T-helper 22 cell (primary cell): ENCODE results near the gene TTYH3.
"Not testable (repeated sequence)": the region's sequence is repeated elsewhere in the genome, so short reads cannot be mapped to it uniquely, and the experiment has no call there.

Experiments used
- DNase-seq: peaks from one replicate; pipeline ENCODE4 v3.0.0-alpha.2; 2020; ENCODE audit warnings: low read depth

TTYH3 gene

GRCh38 chr7:2602406-2603043 is 29.3 kb upstream of the TTYH3 start:
- DNase-seq, result no peak

- DNase-seq, result no peak
Measured at GRCh38 chr7:2603044-2603965, 28.5 kb upstream of the TTYH3 start.

GRCh38 chr7:2604608-2605174 is 27.1 kb upstream of the TTYH3 start:
- no peak for DNase-seq

- no peak for DNase-seq
Measured at GRCh38 chr7:2605608-2606538, 25.9 kb upstream of the TTYH3 start.

GRCh38 chr7:2606539-2606936 is 25.2 kb upstream of the TTYH3 start:
- no peak for DNase-seq

GRCh38 chr7:2607122-2607922 is 24.5 kb upstream of the TTYH3 start:
- DNase-seq, result no peak

GRCh38 chr7:2607923-2608904 is 23.6 kb upstream of the TTYH3 start:
- no peak for DNase-seq

- no peak for DNase-seq
Measured at GRCh38 chr7:2608921-2609411, 22.8 kb upstream of the TTYH3 start.

- not testable (repeated sequence) for DNase-seq
Measured at GRCh38 chr7:2609646-2610045, 22.1 kb upstream of the TTYH3 start.

GRCh38 chr7:2610466-2610865 is 21.3 kb upstream of the TTYH3 start:
- DNase-seq, result no peak

- no peak for DNase-seq
Measured at GRCh38 chr7:2610898-2611297, 20.9 kb upstream of the TTYH3 start.

GRCh38 chr7:2611401-2611800 is 20.4 kb upstream of the TTYH3 start:
- DNase-seq, result no peak

GRCh38 chr7:2611922-2612321 is 19.9 kb upstream of the TTYH3 start:
- DNase-seq, result no peak

GRCh38 chr7:2612445-2613097 is 19.2 kb upstream of the TTYH3 start:
- no peak for DNase-seq

GRCh38 chr7:2613098-2613930 is 18.5 kb upstream of the TTYH3 start:
- no peak for DNase-seq

GRCh38 chr7:2613931-2614600 is 17.7 kb upstream of the TTYH3 start:
- DNase-seq, result no peak

GRCh38 chr7:2614631-2615330 is 17.0 kb upstream of the TTYH3 start:
- no peak for DNase-seq
